Mucosa of rectum (tissue), 2 donors: Measurements from ENCODE around the gene CNOT11.
A peak's percentile ranks its signal among the peaks of the same experiment; 100 is the strongest.
"Not testable (repeated sequence)": the region's sequence is repeated elsewhere in the genome, so short reads cannot be mapped to it uniquely, and the experiment has no call there.

Experiments
- H3K27ac ChIP-seq, 2 donors: one replicate each; pipeline ENCODE4 v1.7.0; 2013; ENCODE audit warnings: inconsistent platforms in 2 of 2, low read depth in 2 of 2, low read length in 2 of 2
- H3K27me3 ChIP-seq, 2 donors: one replicate each; pipeline ENCODE4 v1.7.0; 2013; ENCODE audit warnings: low read length in 2 of 2; ENCODE audit not compliant: control insufficient read depth in 2 of 2, insufficient read depth in 2 of 2
- H3K36me3 ChIP-seq, 2 donors: one replicate each; pipeline ENCODE4 v1.7.0; 2013; ENCODE audit warnings: low read length in 2 of 2; ENCODE audit not compliant: control insufficient read depth in 2 of 2, insufficient read depth in 2 of 2
- H3K4me1 ChIP-seq, 2 donors: one replicate each; pipeline ENCODE4 v1.7.0; 2013; ENCODE audit warnings: low read length in 2 of 2, mild to moderate bottlenecking in 1 of 2; ENCODE audit not compliant: control insufficient read depth in 2 of 2, insufficient read depth in 2 of 2
- H3K4me3 ChIP-seq, 2 donors: one replicate each; pipeline ENCODE4 v1.7.0; 2013; ENCODE audit warnings: low read length in 2 of 2
- H3K9ac ChIP-seq, 2 donors: one replicate each; pipeline ENCODE4 v1.7.0; 2013; ENCODE audit warnings: low read length in 2 of 2, low read depth in 1 of 2, mild to moderate bottlenecking in 1 of 2
- H3K9me3 ChIP-seq, 2 donors: one replicate each; pipeline ENCODE4 v1.7.0; 2013; ENCODE audit warnings: low read length in 2 of 2; ENCODE audit not compliant: control insufficient read depth in 2 of 2
- donor health status: healthy.
- donor health status: Normal muscosa, but diverticular disease.

Gene CNOT11

GRCh38 chr2:101305492-101306078, 52.9 kb downstream of the CNOT11 start:
- H3K4me1 ChIP-seq, result peaks cover 19 to 28% of the 10 kb centered on the region in 2 donors
- H3K9ac ChIP-seq, result no peak overlapping the region
- no peaks in the 10 kb centered on the region for H3K9me3 ChIP-seq
- H3K27me3 ChIP-seq, result no peaks in the 10 kb centered on the region
- peaks cover 0 to 8% of the 10 kb centered on the region in 2 donors for H3K36me3 ChIP-seq
- peak overlapping the region; percentile 12 to 96 for H3K4me3 ChIP-seq
- H3K27ac ChIP-seq, result no peak overlapping the region

- Histone ChIP-seq H3K27ac (peak overlapping the region; percentile 92 to 94), H3K27me3 (no peaks in the 10 kb centered on the region), H3K4me3 (peak overlapping the region; percentile 86 to 96), H3K9ac (peak overlapping the region; percentile 60 to 99), H3K4me1 (peaks cover 19 to 37% of the 10 kb centered on the region in 2 donors), H3K9me3 (no peaks in the 10 kb centered on the region), H3K36me3 (peaks cover 0 to 8% of the 10 kb centered on the region in 2 donors)
Measured at GRCh38 chr2:101306410-101306809, 53.7 kb downstream of the CNOT11 start.

GRCh38 chr2:101307503-101307902, 54.8 kb downstream of the CNOT11 start:
- Histone ChIP-seq H3K9me3 (no peaks in the 10 kb centered on the region), H3K36me3 (peaks cover 0 to 7% of the 10 kb centered on the region in 2 donors), H3K27me3 (no peaks in the 10 kb centered on the region), H3K9ac (peak overlapping the region; percentile 94 to 99), H3K4me3 (peak overlapping the region; percentile 86 to 96), H3K4me1 (peaks cover 19 to 41% of the 10 kb centered on the region in 2 donors), H3K27ac (peak overlapping the region; percentile 92 to 94)

GRCh38 chr2:101307950-101308431, 55.3 kb downstream of the CNOT11 start:
- Histone ChIP-seq H3K9me3 (no peaks in the 10 kb centered on the region), H3K4me3 (peak overlapping the region; percentile 86 to 96), H3K27ac (peak overlapping the region; percentile 92 to 94), H3K4me1 (peaks cover 19 to 41% of the 10 kb centered on the region in 2 donors), H3K36me3 (peaks cover 0 to 3% of the 10 kb centered on the region in 2 donors), H3K9ac (peak overlapping the region; percentile 94 to 99), H3K27me3 (no peaks in the 10 kb centered on the region)

- Histone ChIP-seq H3K27me3 (no peaks in the 10 kb centered on the region), H3K4me3 (peak within 1 kb of the TSS; percentile 86 to 96), H3K9me3 (no peaks in the 10 kb centered on the region), H3K9ac (peak within 1 kb of the TSS; percentile 94 to 99), H3K4me1 (peaks cover 19 to 41% of the 10 kb centered on the region in 2 donors), H3K36me3 (peaks cover 0 to 3% of the 10 kb centered on the region in 2 donors), H3K27ac (peak within 1 kb of the TSS; percentile 92 to 94)
Measured at GRCh38 chr2:101308432-101309210, 55.9 kb downstream of the CNOT11 start, which contains the start of gene RNF149. Gene RNF149 (minus strand): TSS chr2:101308701. CDS start chr2:101308588, 113 bp downstream.

- no peaks in the 10 kb centered on the region for H3K27me3 ChIP-seq
- H3K9me3 ChIP-seq, result no peaks in the 10 kb centered on the region
- no peaks in the 10 kb centered on the region for H3K36me3 ChIP-seq
- H3K9ac ChIP-seq, result no peak overlapping the region
- H3K4me3 ChIP-seq, result no peak overlapping the region
- H3K4me1 ChIP-seq, result peaks cover 14 to 39% of the 10 kb centered on the region in 2 donors
- peak overlapping the region; percentile 26 to 47 for H3K27ac ChIP-seq
Measured at GRCh38 chr2:101310090-101310833, 57.6 kb downstream of the CNOT11 start.

GRCh38 chr2:101310834-101311695, 58.4 kb downstream of the CNOT11 start:
- Histone ChIP-seq H3K27ac (peak overlapping the region in 1 of 2 donors; percentile 47), H3K27me3 (no peaks in the 10 kb centered on the region), H3K4me3 (peak overlapping the region in 1 of 2 donors; percentile 12), H3K36me3 (no peaks in the 10 kb centered on the region), H3K4me1 (peaks cover 10 to 34% of the 10 kb centered on the region in 2 donors), H3K9me3 (no peaks in the 10 kb centered on the region), H3K9ac (no peak overlapping the region)

GRCh38 chr2:101311696-101312017, 59.0 kb downstream of the CNOT11 start:
- Histone ChIP-seq H3K9me3 (no peaks in the 10 kb centered on the region), H3K4me1 (peaks cover 4 to 28% of the 10 kb centered on the region in 2 donors), H3K27ac (no peak overlapping the region)

GRCh38 chr2:101316568-101316967, 63.9 kb downstream of the CNOT11 start:
- H3K9me3 ChIP-seq, H3K27ac ChIP-seq, H3K9ac ChIP-seq, H3K36me3 ChIP-seq, H3K27me3 ChIP-seq, H3K4me3 ChIP-seq, H3K4me1 ChIP-seq: not testable (repeated sequence)

More at GRCh38 chr2:101311696-101312017, 59.0 kb downstream of the CNOT11 start:
- Histone ChIP-seq H3K36me3 (no peaks in the 10 kb centered on the region), H3K4me3 (no peak overlapping the region), H3K9ac (no peak overlapping the region), H3K27me3 (no peaks in the 10 kb centered on the region)
